GM19395 (cell line): ENCODE measurements around the gene CCDC85B.
"Not testable (repeated sequence)": the region's sequence is repeated elsewhere in the genome, so short reads cannot be mapped to it uniquely, and the experiment has no call there.

Experiments
- ATAC-seq: cut with Tn5 transposase; IDR thresholded peaks from one replicate; pipeline ENCODE4 v1.9.1; 2021; ENCODE audit warnings: mild to moderate bottlenecking, moderate library complexity; ENCODE audit not compliant: unreplicated experiment

The CCDC85B gene

GRCh38 chr11:65890324-65891218 lies at the start of gene CCDC85B:
CCDC85B (plus strand) TSS chr11:65890673; CDS start chr11:65890784, 111 bp downstream.
- peak; percentile 48 for ATAC-seq

GRCh38 chr11:65842144-65842543 lies 48.3 kb upstream of the CCDC85B start:
- ATAC-seq, result no peak

- ATAC-seq, result no peak
Observed at GRCh38 chr11:65843811-65844210, 46.7 kb upstream of the CCDC85B start.

- ATAC-seq, result no peak
Observed at GRCh38 chr11:65844231-65844872, 46.1 kb upstream of the CCDC85B start.

GRCh38 chr11:65847746-65848145 lies 42.7 kb upstream of the CCDC85B start:
- no peak for ATAC-seq

- not testable (repeated sequence) for ATAC-seq
Observed at GRCh38 chr11:65848693-65849092, 41.8 kb upstream of the CCDC85B start.

GRCh38 chr11:65849366-65849765 lies 41.1 kb upstream of the CCDC85B start:
- ATAC-seq, result no peak

GRCh38 chr11:65849771-65850216 lies 40.7 kb upstream of the CCDC85B start:
- ATAC-seq, result no peak

- no peak for ATAC-seq
Observed at GRCh38 chr11:65850217-65851082, 40.0 kb upstream of the CCDC85B start.

GRCh38 chr11:65851083-65851579 lies 39.3 kb upstream of the CCDC85B start:
- ATAC-seq, result no peak

- no peak for ATAC-seq
Observed at GRCh38 chr11:65851811-65852507, 38.5 kb upstream of the CCDC85B start.

- ATAC-seq, result no peak
Observed at GRCh38 chr11:65852508-65853245, 37.8 kb upstream of the CCDC85B start.

- ATAC-seq, result no peak
Observed at GRCh38 chr11:65853246-65853979, 37.1 kb upstream of the CCDC85B start.

- no peak for ATAC-seq
Observed at GRCh38 chr11:65854161-65854592, 36.3 kb upstream of the CCDC85B start.

GRCh38 chr11:65854852-65855837 lies 35.3 kb upstream of the CCDC85B start:
- no peak for ATAC-seq

- ATAC-seq, result no peak
Observed at GRCh38 chr11:65855927-65856363, 34.5 kb upstream of the CCDC85B start.

- peak; percentile 30 for ATAC-seq
Observed at GRCh38 chr11:65856689-65857499, 33.6 kb upstream of the CCDC85B start.
